Spleen (tissue), 7 donors: Measurements from ENCODE around the gene TSPAN8.

ENCODE experiments used
- POLR2A ChIP-seq, 3 donors: fragments of 450-650 bp; IDR thresholded peaks; one replicate each; pipeline ENCODE4 v1.5.1; 2017; ENCODE audit warnings: antibody characterized with exemption in 3 of 3, mild to moderate bottlenecking in 1 of 3
- POLR2AphosphoS5 ChIP-seq, 3 donors: sonication (generic); formaldehyde crosslinking; IDR thresholded peaks; one replicate each; pipeline ENCODE4 v1.5.1; 2017; ENCODE audit warnings: antibody characterized with exemption in 3 of 3
- TF ChIP-seq, protein P1 (sequence below), 11 experiments: fragments of 200-600 bp in 7 of 11; fragments of 450-650 bp in 4 of 11; sonication (generic) in 4 of 11; IDR thresholded peaks in 8 of 11; conservative IDR thresholded peaks in 3 of 11; 1 replicate in 7 of 11; 2 replicates in 4 of 11; pipeline versions ENCODE4 v1.4.0 to v1.8.0; 2016 to 2021; ENCODE audit warnings: antibody characterized with exemption in 11 of 11, inconsistent platforms in 4 of 11, mild to moderate bottlenecking in 1 of 11
- donor health status: DM: no; HTN: no; CAD: no; lungs with moderate emphysema.
- donor health status: DM: no; HTN: no; CAD: no.
- donor health status: DM: no; HTN: no; CAD: no.

DNA sequence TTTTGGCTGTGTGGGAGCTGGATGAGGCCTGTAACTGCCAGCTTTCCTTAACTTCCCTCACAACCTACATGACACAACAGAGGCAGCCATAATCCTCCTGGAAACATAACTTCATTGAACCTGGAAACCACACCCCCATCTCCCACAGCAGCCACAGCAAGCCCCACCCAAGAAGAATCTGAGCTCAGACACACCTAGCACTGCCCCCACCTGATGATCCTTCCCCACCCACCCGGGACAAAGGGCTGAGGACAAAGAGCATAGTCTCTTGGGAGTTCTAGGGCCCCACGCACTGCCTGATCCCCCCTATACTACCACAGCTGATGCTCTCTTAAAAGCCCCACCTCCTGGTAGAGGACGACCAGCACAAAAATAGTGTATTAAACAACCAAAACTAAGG, 29.6 kb upstream of the TSPAN8 start:
- TF ChIP-seq POLR2A (IDR thresholded peaks at IDR 0.05) (no peak), POLR2AphosphoS5 (IDR thresholded peaks at IDR 0.05) (no peak)
- TF ChIP-seq, protein P1, sequence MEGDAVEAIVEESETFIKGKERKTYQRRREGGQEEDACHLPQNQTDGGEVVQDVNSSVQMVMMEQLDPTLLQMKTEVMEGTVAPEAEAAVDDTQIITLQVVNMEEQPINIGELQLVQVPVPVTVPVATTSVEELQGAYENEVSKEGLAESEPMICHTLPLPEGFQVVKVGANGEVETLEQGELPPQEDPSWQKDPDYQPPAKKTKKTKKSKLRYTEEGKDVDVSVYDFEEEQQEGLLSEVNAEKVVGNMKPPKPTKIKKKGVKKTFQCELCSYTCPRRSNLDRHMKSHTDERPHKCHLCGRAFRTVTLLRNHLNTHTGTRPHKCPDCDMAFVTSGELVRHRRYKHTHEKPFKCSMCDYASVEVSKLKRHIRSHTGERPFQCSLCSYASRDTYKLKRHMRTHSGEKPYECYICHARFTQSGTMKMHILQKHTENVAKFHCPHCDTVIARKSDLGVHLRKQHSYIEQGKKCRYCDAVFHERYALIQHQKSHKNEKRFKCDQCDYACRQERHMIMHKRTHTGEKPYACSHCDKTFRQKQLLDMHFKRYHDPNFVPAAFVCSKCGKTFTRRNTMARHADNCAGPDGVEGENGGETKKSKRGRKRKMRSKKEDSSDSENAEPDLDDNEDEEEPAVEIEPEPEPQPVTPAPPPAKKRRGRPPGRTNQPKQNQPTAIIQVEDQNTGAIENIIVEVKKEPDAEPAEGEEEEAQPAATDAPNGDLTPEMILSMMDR (IDR thresholded peaks at IDR 0.05 in 8 of 11, conservative IDR thresholded peaks at IDR 0.05 in 3 of 11), result no peak
